NCI-H748 (cell line): ENCODE results near the gene TMPRSS6.

Experiments used
- DNase-seq: peaks from one replicate; lab custom pipeline; 2025; ENCODE audit not compliant: unreplicated experiment; lab: John Stamatoyannopoulos, UW

Gene TMPRSS6

DNA sequence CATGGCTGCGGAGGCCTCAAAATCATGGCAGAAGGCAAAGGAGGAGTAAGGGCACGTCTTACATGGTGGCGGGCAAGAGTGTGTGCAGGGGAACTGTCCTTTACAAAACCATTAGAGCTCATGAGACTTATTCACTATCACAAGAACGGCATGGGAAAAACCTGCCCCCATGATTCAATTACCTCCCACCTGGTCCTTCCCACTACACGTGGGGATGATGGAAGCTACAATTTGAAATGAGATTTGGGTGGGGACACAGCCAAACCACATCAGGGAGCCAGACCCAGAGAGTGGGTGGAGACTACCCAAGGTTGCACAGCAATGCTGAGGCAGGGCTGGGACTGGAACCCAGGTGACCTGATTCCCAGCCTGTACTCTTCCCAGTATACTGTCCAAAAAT is 8.6 kb upstream of the TMPRSS6 start:
- no peak for DNase-seq

DNA sequence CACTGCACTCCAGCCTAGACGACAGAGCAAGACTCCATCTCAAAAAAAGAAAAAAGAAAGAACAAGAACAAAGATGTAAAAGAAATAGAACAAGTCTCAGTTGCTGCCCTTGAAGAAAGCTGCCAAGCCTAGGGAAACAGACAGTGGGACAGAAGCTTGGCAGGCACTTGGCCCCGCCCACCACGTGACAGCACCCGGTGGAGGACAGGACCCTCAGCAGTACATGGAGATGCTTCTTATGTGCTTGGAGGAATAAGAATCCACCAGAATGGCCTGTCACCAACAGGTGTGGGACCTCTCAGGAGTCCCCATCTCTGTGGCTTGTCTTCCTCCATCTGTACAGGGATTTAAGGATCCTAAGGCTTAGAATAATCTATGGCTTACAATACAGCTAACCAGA is 7.6 kb upstream of the TMPRSS6 start:
- no peak for DNase-seq

- DNase-seq, result no peak
These were observed 5.5 kb upstream of the TMPRSS6 start for GRCh38 chr22:37115032-37115431.

- DNase-seq, result no peak
These were observed 4.2 kb upstream of the TMPRSS6 start for GRCh38 chr22:37113757-37114156.

DNA sequence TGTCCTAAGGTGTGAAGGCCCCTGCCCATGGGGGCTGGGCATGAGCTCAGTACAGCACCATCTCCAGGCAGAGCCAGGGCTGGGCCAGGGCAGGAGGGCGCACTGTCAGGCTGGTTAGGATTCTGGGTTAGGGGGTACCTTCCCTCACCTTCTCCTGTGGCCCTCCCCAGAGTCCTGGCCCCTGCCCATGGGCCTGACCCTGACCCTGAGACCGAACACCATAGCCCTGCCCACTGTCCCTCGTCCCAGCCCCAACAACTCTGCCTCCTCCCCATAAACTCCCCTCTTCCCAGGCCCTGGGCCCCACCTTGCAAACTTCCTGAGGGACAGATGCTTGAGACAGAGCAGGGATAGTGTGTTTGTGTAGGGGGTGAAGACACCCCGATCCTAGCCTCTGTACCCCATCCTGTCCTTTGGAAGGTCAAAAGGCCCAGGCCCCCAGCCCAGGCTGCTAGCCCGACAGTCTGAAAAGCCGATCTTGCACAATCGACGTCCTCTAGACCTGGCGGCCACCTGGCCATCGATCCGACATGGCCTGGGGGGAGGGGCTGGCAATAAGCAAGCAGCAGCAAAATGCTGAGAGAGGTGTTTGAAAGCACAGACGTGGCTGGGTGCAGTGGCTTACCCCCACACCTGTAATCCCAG is 2.7 kb upstream of the TMPRSS6 start:
- DNase-seq, result no peak

- no peak for DNase-seq
These were observed 1.7 kb upstream of the TMPRSS6 start for GRCh38 chr22:37111156-37111717.

GRCh38 chr22:37107816-37108621 is 1.5 kb downstream of the TMPRSS6 start:
- no peak for DNase-seq

- DNase-seq, result no peak
These were observed 3.5 kb downstream of the TMPRSS6 start for GRCh38 chr22:37105990-37106389.

GRCh38 chr22:37105154-37105553 is 4.4 kb downstream of the TMPRSS6 start:
- no peak for DNase-seq

GRCh38 chr22:37103656-37104452 is 5.7 kb downstream of the TMPRSS6 start:
- DNase-seq, result no peak

DNA sequence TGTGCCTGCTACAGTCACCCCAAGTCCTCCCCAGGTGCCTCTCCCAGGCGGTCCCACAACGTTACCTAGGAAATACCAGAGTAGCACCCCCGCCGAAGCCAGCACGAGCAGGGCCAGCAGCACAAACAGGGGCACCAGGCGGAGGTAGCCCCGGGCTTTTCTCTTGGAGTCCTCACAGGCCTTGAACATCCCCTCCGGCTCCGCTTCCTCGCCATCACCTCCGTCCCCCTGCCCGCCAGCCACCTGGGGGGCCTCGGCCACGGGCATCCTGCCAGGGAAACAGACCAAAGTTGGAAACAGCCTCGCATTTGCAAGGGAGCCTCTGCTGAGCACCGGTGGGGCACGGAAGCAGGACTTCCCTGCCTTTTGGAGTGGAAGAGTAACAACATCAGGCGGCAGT is 6.4 kb downstream of the TMPRSS6 start:
- no peak for DNase-seq

GRCh38 chr22:37101311-37102066 is 8.0 kb downstream of the TMPRSS6 start:
- no peak for DNase-seq

- DNase-seq, result no peak
These were observed 8.9 kb downstream of the TMPRSS6 start for GRCh38 chr22:37100589-37101127.

GRCh38 chr22:37098976-37099591 is 10.4 kb downstream of the TMPRSS6 start:
- DNase-seq, result no peak

- no peak for DNase-seq
These were observed 12.2 kb downstream of the TMPRSS6 start for GRCh38 chr22:37097346-37097745.

DNA sequence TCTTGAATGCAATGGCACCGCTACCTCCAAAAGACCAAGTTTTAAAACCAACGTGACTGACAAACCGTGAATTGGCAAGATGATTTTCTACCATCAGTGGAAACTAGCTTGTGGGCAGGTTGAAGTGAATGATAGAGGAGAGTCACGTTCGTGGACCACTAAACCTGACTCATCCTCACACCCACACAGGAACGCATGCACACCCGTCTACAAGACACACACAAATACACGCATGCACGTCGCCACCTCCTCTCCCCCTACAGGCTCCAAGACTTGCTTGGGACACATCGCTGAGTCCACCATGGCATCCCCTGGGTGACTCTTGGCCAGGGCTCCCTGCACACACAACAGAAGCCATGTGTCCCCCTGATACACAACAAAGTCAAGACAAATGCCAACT is 14.4 kb downstream of the TMPRSS6 start:
- DNase-seq, result no peak

- DNase-seq, result no peak
These were observed 15.3 kb downstream of the TMPRSS6 start for GRCh38 chr22:37094239-37094638.

DNA sequence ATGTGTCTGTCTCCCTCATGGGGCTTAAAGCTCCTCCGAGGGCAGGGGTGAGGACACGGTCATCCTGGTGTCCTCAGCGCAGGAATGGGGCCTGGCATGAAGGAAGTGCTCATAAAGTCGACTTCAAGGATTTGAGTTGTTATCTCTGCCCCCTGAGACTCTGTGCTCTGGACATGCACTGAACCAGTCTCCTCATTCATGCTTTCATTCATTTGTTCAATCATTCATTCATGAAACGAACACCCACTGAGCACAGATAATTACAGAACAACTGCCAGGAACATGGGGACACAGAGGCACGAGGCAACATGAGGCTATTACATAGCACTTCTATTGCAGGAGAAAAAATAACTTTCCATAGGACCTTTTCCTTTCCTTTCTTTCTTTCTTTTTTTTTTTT is 16.5 kb downstream of the TMPRSS6 start:
- no peak for DNase-seq

DNA sequence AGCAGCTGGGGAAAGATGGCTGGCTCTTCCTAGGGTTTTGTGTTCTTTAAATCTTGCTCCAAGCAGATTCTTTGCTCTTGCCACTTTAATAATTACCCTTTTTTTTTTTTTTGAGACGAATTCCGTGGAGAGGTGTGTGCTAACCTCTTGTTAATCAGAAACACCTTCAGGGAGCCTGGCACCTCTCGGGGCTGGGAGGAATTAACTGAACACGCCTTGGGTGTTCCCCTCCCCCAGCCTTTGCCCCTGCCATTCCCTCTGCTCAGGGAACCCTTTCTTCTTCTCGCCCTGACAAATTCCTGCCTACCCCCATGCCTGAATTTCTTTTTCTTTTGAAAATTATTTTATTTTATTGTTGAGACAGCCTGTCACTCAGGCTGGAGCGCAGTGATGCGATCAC is 17.5 kb downstream of the TMPRSS6 start:
- no peak for DNase-seq
